NT2/D1 (cell line): ENCODE results near the gene RIMBP2.

Source experiments
- SUZ12 ChIP-seq: IDR thresholded peaks from 2 replicates; pipeline ENCODE4 v1.6.1; 2011; ENCODE audit not compliant: insufficient read length, insufficient read depth; ENCODE audit errors: extremely low read depth
- YY1 ChIP-seq: IDR thresholded peaks from 2 replicates; pipeline ENCODE4 v1.6.1; 2011; ENCODE audit not compliant: insufficient read length, insufficient read depth
- ZNF274 ChIP-seq: IDR thresholded peaks from 2 replicates; pipeline ENCODE4 v1.6.1; 2011; ENCODE audit warnings: mild to moderate bottlenecking, low read depth, low read length

DNA sequence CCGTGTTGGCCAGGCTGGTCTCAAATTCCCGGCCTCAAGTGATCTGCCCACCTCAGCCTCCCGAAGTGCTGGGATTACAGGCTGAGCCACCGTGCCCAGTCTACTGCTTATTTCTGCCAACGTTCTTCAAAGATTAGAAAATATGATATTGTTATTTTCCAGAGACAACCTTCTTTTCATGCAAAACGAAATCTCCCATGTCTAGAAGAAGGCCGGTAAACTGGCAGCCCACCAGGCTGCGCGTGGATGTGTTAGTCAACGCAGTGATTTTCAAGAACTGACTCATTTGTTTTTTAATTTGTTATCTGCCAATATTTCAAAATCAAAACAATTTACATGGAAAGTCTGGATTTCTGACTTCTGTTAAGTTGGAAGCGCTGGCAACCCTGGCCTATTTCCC is 169.6 kb downstream of the RIMBP2 start:
- no peak for TF ChIP-seq SUZ12
- no peak for TF ChIP-seq ZNF274
- TF ChIP-seq YY1, result no peak
